ENCODE measurements around the gene DKK2. TPM values are rescaled to one million over a fixed set of nuclear protein-coding genes. Genes with fewer than 3 reads are reported as not detected.

DKK2 gene, protein sequence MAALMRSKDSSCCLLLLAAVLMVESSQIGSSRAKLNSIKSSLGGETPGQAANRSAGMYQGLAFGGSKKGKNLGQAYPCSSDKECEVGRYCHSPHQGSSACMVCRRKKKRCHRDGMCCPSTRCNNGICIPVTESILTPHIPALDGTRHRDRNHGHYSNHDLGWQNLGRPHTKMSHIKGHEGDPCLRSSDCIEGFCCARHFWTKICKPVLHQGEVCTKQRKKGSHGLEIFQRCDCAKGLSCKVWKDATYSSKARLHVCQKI
- 0.92 and 1.8 TPM in 2 replicates for total RNA-seq

DNA sequence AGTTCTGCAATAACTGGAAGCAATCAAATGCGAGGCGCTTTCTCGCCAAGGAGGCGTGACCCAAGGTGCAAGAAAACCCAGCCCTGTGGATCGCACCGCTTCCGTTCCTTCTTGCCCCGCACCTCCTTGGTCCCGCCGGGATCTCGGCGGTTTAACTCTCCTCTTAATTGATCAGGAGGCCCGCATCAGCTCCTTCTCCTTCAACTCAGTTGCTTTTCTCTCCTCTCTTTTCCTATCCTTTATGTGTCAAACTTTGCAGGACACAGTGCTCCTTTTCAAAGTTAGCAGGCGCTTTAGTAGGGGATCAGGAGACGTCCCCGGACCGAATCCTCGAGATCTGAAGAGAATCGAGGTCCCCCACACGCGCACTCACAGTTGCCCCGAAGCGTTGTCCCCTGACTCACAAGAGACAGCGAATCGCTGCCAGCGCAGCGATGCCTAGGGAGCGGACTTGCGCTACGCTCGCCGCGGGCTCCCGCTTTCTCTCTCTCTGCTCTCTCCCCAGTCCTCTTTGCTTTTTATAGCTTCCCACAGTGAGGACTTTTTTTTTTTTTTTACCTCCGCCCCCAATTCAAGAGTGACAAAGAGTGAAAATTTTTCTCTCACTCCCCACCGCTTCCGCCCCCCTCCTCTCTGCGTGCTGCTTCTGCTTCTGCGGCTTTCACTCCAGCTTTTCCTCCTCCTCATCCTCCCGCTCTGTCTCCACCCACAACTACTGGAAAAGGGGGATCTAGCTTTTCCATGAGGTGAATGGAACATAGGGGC lies at the start of gene DKK2:
Gene DKK2 (minus strand): TSS at position 495 of the 765 bp plus-strand sequence. CDS start 722 bp downstream, outside the sequence.

